ENCODE data around the gene CYTH3. TPM values are rescaled to one million over a fixed set of nuclear protein-coding genes. Genes with fewer than 3 reads are reported as not detected.

The CYTH3 gene
- total and polyA plus RNA-seq, 9 of the 15 experiments (the other 6 are each of a cell fraction or from before 2014, with no cell fraction given), result 0.25 to 15.2 (median 11.4) TPM

DNA sequence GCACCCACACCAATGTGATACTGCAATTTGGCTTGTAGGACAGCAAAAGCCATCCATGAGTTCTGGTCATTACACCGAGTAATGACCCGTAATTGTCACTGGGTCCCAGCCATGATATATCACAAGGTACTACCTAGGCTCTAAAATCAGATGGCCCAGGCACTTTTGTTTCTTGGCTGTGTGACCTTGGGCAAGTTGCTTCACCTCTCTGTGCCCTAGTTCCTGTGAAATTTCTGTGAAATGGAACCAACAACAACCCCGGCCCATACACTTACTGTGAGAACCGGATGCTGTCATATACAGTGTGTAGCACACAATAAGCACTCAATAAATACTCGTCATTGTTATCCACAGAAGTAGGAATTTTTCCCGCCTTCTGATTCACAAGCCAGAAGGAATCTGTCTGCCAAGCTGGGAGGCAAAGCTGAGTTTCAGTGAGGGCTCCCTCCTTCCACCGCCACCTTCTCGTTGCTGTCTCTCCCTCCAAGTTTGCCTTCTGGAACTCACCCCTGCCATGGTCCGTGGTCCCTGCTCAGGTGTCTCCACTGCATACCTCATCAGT is 6.4 kb upstream of the CYTH3 start:
- intact Hi-C loops (cut with micrococcal nuclease) (no loop called here), in situ Hi-C loops (cut with MboI) (no loop called here)
- POLR2A ChIA-PET, result no interaction called here
- Histone ChIP-seq H3K79me2 (ENCODE audit: control insufficient read depth, insufficient read depth, low read length) (no peaks in the 10 kb centered on the region), H3K4me2 (ENCODE audit: insufficient read depth, low read length) (no peak overlapping the region), H3K9ac (ENCODE audit: insufficient read depth in 1 of 2, low read depth in 2 of 2, low read length in 2 of 2) (no peak overlapping the region; a peak in 1 of 4 replicates), H3K4me1 (replicated peaks in 1 of 2; ENCODE audit: control insufficient read depth in 2 of 2, insufficient read depth in 2 of 2, low read length in 2 of 2) (peaks cover 5 to 10% of the 10 kb centered on the region in 2 experiments; a peak in 3 of 5 replicates), H3K27me3 (ENCODE audit: control insufficient read depth in 2 of 2, insufficient read depth in 2 of 2, low read length in 2 of 2) (no peaks in the 10 kb centered on the region), H3K9me3 (replicated peaks; ENCODE audit: control insufficient read depth, insufficient read depth, low read depth, low read length) (no peaks in the 10 kb centered on the region), H3K4me3 (no peak overlapping the region), H3K36me3 (ENCODE audit: control insufficient read depth, insufficient read depth, low read length) (no peaks in the 10 kb centered on the region), H3K27ac (ENCODE audit: extremely low read depth, low read depth, low read length) (no peak overlapping the region), H3K9me1 (ENCODE audit: control insufficient read depth, insufficient read depth, low read length) (no peaks in the 10 kb centered on the region), H4K20me1 (replicated peaks; ENCODE audit: control insufficient read depth, insufficient read depth, low read length) (no peaks in the 10 kb centered on the region), H2AFZ (ENCODE audit: low read depth, low read length) (peak overlapping the region; percentile 47; the same call in 1 of the 2 replicates)
- no peak for DNase-seq (ENCODE audit: extremely low read depth in 1 of 4, low spot score in 3 of 4)
- ATAC-seq, result no peak
- no TSS peak for BruUV-seq (replicated peaks)
- CTCF ChIA-PET (ENCODE audit: low intra/inter-chr PET ratio), result no interaction called here
- WGBS (ENCODE audit: insufficient coverage, low coverage, missing lambda C conversion rate), result 48% methylated on average over 9 of the region's 9 CpGs
- no peak for FAIRE-seq
- TF ChIP-seq RBM14 (IDR thresholded peaks at IDR 0.05; ENCODE audit: borderline replicate concordance, insufficient read depth, low read depth, low read length) (no peak), TBP (optimal IDR thresholded peaks at IDR 0.05; ENCODE audit: low read depth, low read length) (no peak), ZFP36 (IDR thresholded peaks at IDR 0.05; ENCODE audit: low read depth, low read length, partially characterized antibody) (peak; percentile 87), MTA3 (IDR thresholded peaks at IDR 0.05; ENCODE audit: borderline replicate concordance) (no peak), STAG1 (CRISPR knock-in tag; IDR thresholded peaks at IDR 0.05; ENCODE audit: borderline replicate concordance) (no peak), ARID1B (IDR thresholded peaks at IDR 0.05) (no peak), HDAC2 (IDR thresholded peaks at IDR 0.05) (peak; percentile 64), BCOR (IDR thresholded peaks at IDR 0.05) (peak; percentile 93)
- TF ChIP-seq, protein P1, sequence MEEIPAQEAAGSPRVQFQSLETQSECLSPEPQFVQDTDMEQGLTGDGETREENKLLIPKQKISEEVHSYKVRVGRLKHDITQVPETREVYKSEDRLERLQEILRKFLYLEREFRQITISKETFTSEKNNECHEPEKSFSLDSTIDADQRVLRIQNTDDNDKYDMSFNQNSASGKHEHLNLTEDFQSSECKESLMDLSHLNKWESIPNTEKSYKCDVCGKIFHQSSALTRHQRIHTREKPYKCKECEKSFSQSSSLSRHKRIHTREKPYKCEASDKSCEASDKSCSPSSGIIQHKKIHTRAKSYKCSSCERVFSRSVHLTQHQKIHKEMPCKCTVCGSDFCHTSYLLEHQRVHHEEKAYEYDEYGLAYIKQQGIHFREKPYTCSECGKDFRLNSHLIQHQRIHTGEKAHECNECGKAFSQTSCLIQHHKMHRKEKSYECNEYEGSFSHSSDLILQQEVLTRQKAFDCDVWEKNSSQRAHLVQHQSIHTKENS (CRISPR knock-in tag; IDR thresholded peaks at IDR 0.05), result no peak
- TF ChIP-seq, protein P2, sequence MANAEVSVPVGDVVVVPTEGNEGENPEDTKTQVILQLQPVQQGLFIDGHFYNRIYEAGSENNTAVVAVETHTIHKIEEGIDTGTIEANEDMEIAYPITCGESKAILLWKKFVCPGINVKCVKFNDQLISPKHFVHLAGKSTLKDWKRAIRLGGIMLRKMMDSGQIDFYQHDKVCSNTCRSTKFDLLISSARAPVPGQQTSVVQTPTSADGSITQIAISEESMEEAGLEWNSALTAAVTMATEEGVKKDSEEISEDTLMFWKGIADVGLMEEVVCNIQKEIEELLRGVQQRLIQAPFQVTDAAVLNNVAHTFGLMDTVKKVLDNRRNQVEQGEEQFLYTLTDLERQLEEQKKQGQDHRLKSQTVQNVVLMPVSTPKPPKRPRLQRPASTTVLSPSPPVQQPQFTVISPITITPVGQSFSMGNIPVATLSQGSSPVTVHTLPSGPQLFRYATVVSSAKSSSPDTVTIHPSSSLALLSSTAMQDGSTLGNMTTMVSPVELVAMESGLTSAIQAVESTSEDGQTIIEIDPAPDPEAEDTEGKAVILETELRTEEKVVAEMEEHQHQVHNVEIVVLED (CRISPR knock-in tag; IDR thresholded peaks at IDR 0.05), result no peak
- TF ChIP-seq, protein P3, sequence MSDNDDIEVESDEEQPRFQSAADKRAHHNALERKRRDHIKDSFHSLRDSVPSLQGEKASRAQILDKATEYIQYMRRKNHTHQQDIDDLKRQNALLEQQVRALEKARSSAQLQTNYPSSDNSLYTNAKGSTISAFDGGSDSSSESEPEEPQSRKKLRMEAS (CRISPR knock-in tag; IDR thresholded peaks at IDR 0.05), result no peak; the same call in 1 of the 2 replicates
- TF ChIP-seq, protein P4, sequence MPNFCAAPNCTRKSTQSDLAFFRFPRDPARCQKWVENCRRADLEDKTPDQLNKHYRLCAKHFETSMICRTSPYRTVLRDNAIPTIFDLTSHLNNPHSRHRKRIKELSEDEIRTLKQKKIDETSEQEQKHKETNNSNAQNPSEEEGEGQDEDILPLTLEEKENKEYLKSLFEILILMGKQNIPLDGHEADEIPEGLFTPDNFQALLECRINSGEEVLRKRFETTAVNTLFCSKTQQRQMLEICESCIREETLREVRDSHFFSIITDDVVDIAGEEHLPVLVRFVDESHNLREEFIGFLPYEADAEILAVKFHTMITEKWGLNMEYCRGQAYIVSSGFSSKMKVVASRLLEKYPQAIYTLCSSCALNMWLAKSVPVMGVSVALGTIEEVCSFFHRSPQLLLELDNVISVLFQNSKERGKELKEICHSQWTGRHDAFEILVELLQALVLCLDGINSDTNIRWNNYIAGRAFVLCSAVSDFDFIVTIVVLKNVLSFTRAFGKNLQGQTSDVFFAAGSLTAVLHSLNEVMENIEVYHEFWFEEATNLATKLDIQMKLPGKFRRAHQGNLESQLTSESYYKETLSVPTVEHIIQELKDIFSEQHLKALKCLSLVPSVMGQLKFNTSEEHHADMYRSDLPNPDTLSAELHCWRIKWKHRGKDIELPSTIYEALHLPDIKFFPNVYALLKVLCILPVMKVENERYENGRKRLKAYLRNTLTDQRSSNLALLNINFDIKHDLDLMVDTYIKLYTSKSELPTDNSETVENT (CRISPR knock-in tag; IDR thresholded peaks at IDR 0.05), result no peak
- TF ChIP-seq, protein P5, sequence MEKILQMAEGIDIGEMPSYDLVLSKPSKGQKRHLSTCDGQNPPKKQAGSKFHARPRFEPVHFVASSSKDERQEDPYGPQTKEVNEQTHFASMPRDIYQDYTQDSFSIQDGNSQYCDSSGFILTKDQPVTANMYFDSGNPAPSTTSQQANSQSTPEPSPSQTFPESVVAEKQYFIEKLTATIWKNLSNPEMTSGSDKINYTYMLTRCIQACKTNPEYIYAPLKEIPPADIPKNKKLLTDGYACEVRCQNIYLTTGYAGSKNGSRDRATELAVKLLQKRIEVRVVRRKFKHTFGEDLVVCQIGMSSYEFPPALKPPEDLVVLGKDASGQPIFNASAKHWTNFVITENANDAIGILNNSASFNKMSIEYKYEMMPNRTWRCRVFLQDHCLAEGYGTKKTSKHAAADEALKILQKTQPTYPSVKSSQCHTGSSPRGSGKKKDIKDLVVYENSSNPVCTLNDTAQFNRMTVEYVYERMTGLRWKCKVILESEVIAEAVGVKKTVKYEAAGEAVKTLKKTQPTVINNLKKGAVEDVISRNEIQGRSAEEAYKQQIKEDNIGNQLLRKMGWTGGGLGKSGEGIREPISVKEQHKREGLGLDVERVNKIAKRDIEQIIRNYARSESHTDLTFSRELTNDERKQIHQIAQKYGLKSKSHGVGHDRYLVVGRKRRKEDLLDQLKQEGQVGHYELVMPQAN (IDR thresholded peaks at IDR 0.05; ENCODE audit: borderline replicate concordance), result no peak

All from K562 (cell line).